ENCODE results near the gene ZBTB40.

ZBTB40 gene

DNA sequence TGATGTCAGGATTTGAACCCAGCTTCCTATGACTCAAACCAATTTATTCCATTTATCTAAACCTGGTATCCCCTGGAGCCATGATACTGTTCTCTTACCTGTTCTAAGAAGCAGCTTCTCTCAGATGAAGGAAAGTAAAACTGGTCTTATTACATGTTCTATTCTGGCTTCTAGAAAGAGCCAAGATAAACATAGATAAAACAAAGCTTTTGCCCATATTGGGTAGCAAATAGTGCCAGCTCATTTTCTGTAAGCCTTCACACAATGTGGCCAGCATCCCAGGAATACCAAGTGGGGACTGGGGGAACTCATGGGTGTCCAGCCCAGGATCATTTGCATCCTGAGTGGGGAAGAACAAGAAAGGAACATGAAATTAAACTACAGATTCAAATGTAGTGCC, 58.2 kb downstream of the ZBTB40 start:
- H3K9ac ChIP-seq (ENCODE audit: low read depth, low read length, poor library complexity, severe bottlenecking), result no peak overlapping the region
- H3K4me3 ChIP-seq (ENCODE audit: low read length, poor library complexity, severe bottlenecking), result no peak overlapping the region
- no peaks in the 10 kb centered on the region for H3K4me1 ChIP-seq (ENCODE audit: insufficient read depth, low read length, poor library complexity, severe bottlenecking)
- TF ChIP-seq, protein P1, sequence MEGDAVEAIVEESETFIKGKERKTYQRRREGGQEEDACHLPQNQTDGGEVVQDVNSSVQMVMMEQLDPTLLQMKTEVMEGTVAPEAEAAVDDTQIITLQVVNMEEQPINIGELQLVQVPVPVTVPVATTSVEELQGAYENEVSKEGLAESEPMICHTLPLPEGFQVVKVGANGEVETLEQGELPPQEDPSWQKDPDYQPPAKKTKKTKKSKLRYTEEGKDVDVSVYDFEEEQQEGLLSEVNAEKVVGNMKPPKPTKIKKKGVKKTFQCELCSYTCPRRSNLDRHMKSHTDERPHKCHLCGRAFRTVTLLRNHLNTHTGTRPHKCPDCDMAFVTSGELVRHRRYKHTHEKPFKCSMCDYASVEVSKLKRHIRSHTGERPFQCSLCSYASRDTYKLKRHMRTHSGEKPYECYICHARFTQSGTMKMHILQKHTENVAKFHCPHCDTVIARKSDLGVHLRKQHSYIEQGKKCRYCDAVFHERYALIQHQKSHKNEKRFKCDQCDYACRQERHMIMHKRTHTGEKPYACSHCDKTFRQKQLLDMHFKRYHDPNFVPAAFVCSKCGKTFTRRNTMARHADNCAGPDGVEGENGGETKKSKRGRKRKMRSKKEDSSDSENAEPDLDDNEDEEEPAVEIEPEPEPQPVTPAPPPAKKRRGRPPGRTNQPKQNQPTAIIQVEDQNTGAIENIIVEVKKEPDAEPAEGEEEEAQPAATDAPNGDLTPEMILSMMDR (conservative IDR thresholded peaks at IDR 0.05; ENCODE audit: low read length), result no peak
- H3K27me3 ChIP-seq (ENCODE audit: insufficient read depth, low read length, poor library complexity, severe bottlenecking), result no peaks in the 10 kb centered on the region
- H2AFZ ChIP-seq (ENCODE audit: low read length), result no peak overlapping the region
- no peaks in the 10 kb centered on the region for H3F3A ChIP-seq (ENCODE audit: low read depth)
- peaks cover 83% of the 10 kb centered on the region; the same call in 1 of the 2 replicates for H3K36me3 ChIP-seq (ENCODE audit: insufficient read depth, low read length)
- H3K9me3 ChIP-seq (ENCODE audit: insufficient read depth, low read depth, low read length), result no peaks in the 10 kb centered on the region
- no peak overlapping the region for H3K4me2 ChIP-seq (ENCODE audit: low read depth, low read length, poor library complexity, severe bottlenecking)
- H3K79me2 ChIP-seq (ENCODE audit: insufficient read depth, low read length), result no peaks in the 10 kb centered on the region
- H4K20me1 ChIP-seq (ENCODE audit: insufficient read depth, low read length, poor library complexity, severe bottlenecking), result no peaks in the 10 kb centered on the region
- H3K9me2 ChIP-seq (replicated peaks; ENCODE audit: low read depth, low read length), result no peaks in the 10 kb centered on the region

DNA sequence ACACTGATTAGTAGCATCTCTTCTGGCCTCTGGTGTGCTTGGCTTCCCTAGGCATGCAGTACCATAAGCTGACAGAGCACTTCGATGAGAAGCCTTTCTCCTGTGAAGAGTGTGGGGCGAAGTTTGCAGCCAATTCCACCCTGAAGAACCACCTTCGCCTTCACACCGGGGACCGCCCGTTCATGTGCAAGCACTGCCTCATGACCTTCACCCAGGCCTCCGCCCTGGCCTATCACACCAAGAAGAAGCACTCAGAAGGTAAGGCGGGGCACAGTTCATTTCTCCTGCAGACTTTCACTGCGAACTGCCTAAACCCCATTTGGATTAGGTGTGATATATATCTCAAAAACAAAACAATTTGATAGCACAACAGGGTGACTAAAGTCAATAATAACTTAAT, 61.2 kb downstream of the ZBTB40 start:
- TF ChIP-seq, protein P1 (conservative IDR thresholded peaks at IDR 0.05; ENCODE audit: low read length), result no peak
- TF ChIP-seq EZH2phosphoT487 (IDR thresholded peaks at IDR 0.05; ENCODE audit: borderline replicate concordance), result no peak
- no peaks in the 10 kb centered on the region for H3K79me2 ChIP-seq (ENCODE audit: insufficient read depth, low read length)
- H3F3A ChIP-seq (ENCODE audit: low read depth), result no peaks in the 10 kb centered on the region
- no peak overlapping the region for H3K9ac ChIP-seq (ENCODE audit: low read depth, low read length, poor library complexity, severe bottlenecking)
- no peak overlapping the region for H3K4me2 ChIP-seq (ENCODE audit: low read depth, low read length, poor library complexity, severe bottlenecking)
- H3K36me3 ChIP-seq (ENCODE audit: insufficient read depth, low read length), result peaks cover 91% of the 10 kb centered on the region; the same call in 1 of the 2 replicates
- H3K4me3 ChIP-seq (ENCODE audit: low read length, poor library complexity, severe bottlenecking), result no peak overlapping the region
- no peaks in the 10 kb centered on the region for H3K4me1 ChIP-seq (ENCODE audit: insufficient read depth, low read length, poor library complexity, severe bottlenecking)
- no peak overlapping the region for H2AFZ ChIP-seq (ENCODE audit: low read length)
- no peaks in the 10 kb centered on the region for H4K20me1 ChIP-seq (ENCODE audit: insufficient read depth, low read length, poor library complexity, severe bottlenecking)
- H3K9me2 ChIP-seq (replicated peaks; ENCODE audit: low read depth, low read length), result no peaks in the 10 kb centered on the region
- no peaks in the 10 kb centered on the region for H3K27me3 ChIP-seq (ENCODE audit: insufficient read depth, low read length, poor library complexity, severe bottlenecking)
- no peaks in the 10 kb centered on the region for H3K9me3 ChIP-seq (ENCODE audit: insufficient read depth, low read depth, low read length)

DNA sequence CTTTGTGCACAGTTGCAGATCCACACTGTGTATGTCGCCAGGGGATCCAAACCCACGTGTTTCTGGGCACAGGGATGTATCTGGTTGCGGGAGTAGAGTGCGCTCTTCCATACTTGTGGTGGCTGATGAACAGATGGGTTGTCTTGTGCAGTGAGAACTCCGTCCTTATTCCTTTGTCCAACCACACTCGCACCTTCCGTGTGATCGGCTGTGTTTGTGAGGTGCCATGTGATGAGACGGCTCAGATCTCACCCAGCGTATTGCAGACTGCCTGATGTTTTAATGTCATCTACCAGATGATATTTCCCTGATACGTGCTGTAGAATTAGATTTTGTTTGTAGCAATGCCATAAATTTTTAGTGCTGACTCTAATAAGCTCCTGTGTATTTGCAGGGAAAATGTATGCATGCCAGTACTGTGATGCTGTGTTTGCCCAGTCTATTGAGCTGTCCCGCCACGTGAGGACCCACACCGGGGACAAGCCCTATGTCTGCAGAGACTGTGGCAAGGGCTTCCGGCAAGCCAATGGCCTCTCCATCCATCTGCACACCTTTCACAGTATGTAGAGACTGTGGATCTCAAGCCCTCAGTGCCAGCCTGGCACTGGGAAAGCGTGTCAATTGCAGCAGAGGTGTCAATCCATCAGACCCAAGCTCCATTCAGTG, 65.4 kb downstream of the ZBTB40 start:
- H3F3A ChIP-seq (ENCODE audit: low read depth), result no peaks in the 10 kb centered on the region
- H3K9me3 ChIP-seq (ENCODE audit: insufficient read depth, low read depth, low read length), result no peaks in the 10 kb centered on the region
- H3K9ac ChIP-seq (ENCODE audit: low read depth, low read length, poor library complexity, severe bottlenecking), result no peak overlapping the region
- H3K9me2 ChIP-seq (replicated peaks; ENCODE audit: low read depth, low read length), result no peaks in the 10 kb centered on the region
- H3K4me2 ChIP-seq (ENCODE audit: low read depth, low read length, poor library complexity, severe bottlenecking), result no peak overlapping the region
- no peak overlapping the region for H3K4me3 ChIP-seq (ENCODE audit: low read length, poor library complexity, severe bottlenecking)
- no peaks in the 10 kb centered on the region for H4K20me1 ChIP-seq (ENCODE audit: insufficient read depth, low read length, poor library complexity, severe bottlenecking)
- no peak for TF ChIP-seq EZH2phosphoT487 (IDR thresholded peaks at IDR 0.05; ENCODE audit: borderline replicate concordance)
- TF ChIP-seq, protein P1 (conservative IDR thresholded peaks at IDR 0.05; ENCODE audit: low read length), result no peak
- H2AFZ ChIP-seq (ENCODE audit: low read length), result no peak overlapping the region
- H3K27me3 ChIP-seq (ENCODE audit: insufficient read depth, low read length, poor library complexity, severe bottlenecking), result no peaks in the 10 kb centered on the region
- no peaks in the 10 kb centered on the region for H3K79me2 ChIP-seq (ENCODE audit: insufficient read depth, low read length)
- peaks cover 94% of the 10 kb centered on the region; the same call in 1 of the 2 replicates for H3K36me3 ChIP-seq (ENCODE audit: insufficient read depth, low read length)
- H3K4me1 ChIP-seq (ENCODE audit: insufficient read depth, low read length, poor library complexity, severe bottlenecking), result no peaks in the 10 kb centered on the region
